GM10266 (cell line): Measurements from ENCODE around the gene MTHFR.

ENCODE experiments used
- DNase-seq: peaks from one replicate; pipeline ENCODE4 v3.0.0; 2012; ENCODE audit errors: extremely low spot score
- TF ChIP-seq, protein P1 (sequence below): IDR thresholded peaks from 2 replicates; pipeline ENCODE4 v1.5.1; 2012; ENCODE audit warnings: mild to moderate bottlenecking, low read depth; ENCODE audit not compliant: control insufficient read depth, insufficient read depth; ENCODE audit errors: missing control alignments

The MTHFR gene

DNA sequence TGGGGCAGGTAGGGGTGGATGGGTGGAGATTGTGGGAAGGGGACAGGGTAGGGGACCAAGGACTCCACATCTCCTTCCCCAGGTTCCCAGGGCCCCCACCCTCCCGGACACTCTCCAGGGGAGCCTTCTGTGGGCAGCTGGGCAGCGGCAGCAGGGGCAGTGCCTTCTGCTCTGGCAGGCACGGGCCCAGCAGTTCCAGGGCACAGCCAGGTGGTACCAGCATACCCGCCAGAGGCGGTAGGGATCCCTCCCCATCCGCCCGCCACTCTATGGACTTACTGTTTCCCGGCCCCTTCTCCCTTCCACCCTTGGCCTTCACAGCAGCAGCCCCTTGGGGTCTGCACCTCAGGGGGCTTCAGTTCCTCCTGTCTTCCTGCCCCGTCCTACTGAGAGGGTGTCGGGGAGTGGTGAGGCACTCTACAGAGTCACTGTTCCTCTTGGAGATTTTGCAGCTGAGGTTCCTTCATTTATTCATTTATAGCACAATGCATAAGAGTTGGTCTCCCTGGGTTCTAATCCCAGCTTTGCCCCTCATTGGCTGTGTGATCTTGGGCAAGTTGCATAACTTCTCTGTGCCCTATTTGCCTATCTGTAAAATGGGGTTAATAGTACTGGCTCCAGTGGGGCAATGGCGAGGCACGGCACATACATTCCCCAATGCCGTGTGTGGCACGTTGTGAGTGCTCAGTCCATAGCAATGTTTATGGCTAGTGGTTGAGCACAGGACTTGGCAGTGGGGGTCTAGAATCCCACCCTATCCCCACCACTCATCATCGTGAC lies 26.7 kb downstream of the MTHFR start:
- TF ChIP-seq, protein P1, sequence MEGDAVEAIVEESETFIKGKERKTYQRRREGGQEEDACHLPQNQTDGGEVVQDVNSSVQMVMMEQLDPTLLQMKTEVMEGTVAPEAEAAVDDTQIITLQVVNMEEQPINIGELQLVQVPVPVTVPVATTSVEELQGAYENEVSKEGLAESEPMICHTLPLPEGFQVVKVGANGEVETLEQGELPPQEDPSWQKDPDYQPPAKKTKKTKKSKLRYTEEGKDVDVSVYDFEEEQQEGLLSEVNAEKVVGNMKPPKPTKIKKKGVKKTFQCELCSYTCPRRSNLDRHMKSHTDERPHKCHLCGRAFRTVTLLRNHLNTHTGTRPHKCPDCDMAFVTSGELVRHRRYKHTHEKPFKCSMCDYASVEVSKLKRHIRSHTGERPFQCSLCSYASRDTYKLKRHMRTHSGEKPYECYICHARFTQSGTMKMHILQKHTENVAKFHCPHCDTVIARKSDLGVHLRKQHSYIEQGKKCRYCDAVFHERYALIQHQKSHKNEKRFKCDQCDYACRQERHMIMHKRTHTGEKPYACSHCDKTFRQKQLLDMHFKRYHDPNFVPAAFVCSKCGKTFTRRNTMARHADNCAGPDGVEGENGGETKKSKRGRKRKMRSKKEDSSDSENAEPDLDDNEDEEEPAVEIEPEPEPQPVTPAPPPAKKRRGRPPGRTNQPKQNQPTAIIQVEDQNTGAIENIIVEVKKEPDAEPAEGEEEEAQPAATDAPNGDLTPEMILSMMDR, result no peak
- no peak for DNase-seq

- no peak for DNase-seq
- TF ChIP-seq, protein P1, result no peak
These were observed 27.4 kb downstream of the MTHFR start for GRCh38 chr1:11778336-11778735.

- no peak for DNase-seq
- TF ChIP-seq, protein P1, result no peak
These were observed 28.0 kb downstream of the MTHFR start for GRCh38 chr1:11777658-11778322.

GRCh38 chr1:11774753-11775152 lies 31.0 kb downstream of the MTHFR start:
- TF ChIP-seq, protein P1, result no peak

GRCh38 chr1:11772458-11772857 lies 33.3 kb downstream of the MTHFR start:
- TF ChIP-seq, protein P1, result no peak
- DNase-seq, result no peak

More at GRCh38 chr1:11774753-11775152, 31.0 kb downstream of the MTHFR start:
- DNase-seq, result no peak

DNA sequence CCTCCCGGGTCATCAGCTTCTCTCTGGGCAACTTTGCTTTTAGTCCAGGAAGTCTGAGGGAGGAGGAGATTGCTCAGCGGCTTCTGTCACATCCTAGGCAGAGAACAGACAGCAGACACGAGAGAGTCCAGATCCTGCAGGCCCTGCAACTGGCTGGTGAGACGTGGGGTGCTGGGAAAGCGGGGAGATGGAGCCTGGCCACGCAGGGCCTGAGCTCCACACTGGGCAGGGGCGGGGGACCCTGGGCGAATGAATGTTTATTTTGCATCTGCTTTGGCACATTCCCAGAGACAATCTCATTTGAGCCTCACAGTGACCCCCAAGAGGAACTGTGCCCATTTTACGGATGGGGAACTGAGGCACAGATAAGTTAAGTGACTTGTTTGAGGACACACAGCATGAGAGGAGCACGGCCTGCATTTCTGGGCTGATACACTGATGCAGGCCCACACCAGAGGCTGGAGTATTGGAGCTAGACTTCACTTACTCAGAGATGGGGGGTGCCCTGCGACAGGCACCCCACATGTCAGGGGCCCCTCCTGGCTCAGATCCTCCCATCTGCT lies 34.2 kb downstream of the MTHFR start:
- TF ChIP-seq, protein P1, result no peak
- no peak for DNase-seq

GRCh38 chr1:11770011-11770410 lies 35.8 kb downstream of the MTHFR start:
- TF ChIP-seq, protein P1, result no peak
- DNase-seq, result no peak
